Loucy (cell line): Measurements from ENCODE around the gene TSEN15.

Experiments used
- CTCF ChIP-seq: fragments of 200-600 bp; sonication (generic); conservative IDR thresholded peaks from 2 replicates; pipeline ENCODE4 v1.5.1; 2014; ENCODE audit warnings: mild to moderate bottlenecking, antibody characterized with exemption, low read length
- EZH2phosphoT487 ChIP-seq: fragments of 200-600 bp; IDR thresholded peaks from 2 replicates; pipeline ENCODE4 v1.6.1; 2018; ENCODE audit warnings: antibody characterized with exemption, mild to moderate bottlenecking, moderate library complexity, borderline replicate concordance

DNA sequence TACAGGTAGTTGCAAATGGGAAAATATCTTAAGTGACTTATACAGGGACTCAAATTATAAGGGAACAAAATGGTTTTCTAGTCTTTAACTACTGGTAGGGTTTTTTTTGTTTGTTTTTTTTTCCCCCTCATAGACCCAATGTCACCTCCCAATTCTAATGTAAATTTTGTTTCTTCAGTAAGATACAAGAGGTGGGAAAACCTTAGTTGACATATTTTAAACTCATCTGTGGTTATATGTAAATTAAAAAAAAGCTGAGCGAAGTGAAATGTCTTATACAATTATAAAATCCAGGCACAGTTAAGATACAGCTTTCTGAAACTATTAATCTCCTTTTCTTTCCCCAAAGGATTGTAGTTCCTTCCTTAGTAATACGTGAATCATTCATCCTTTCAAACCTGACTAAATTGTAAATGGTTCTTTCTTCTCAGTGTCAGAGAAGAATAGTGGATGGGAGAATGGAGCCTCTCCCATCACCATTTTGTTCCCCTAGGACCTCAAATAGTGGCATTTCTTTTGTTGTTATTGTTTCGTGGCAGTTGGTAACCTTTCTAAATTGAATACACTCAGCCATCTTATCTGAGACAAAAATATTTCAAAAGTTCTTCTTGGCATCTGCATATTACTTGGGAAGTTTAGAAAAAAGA is 11.2 kb downstream of the TSEN15 start:
- no peak for TF ChIP-seq CTCF
- TF ChIP-seq EZH2phosphoT487: no peak
